ENCODE results near the gene ASPHD2.

The ASPHD2 gene

GRCh38 chr22:26450453-26451185, 21.6 kb downstream of the ASPHD2 start:
- H3K27me3 ChIP-seq (ENCODE audit: control insufficient read depth, insufficient read depth, low read length), result no peaks in the 10 kb centered on the region
- H3K9me3 ChIP-seq (ENCODE audit: control insufficient read depth, insufficient read depth, low read length), result no peaks in the 10 kb centered on the region
- no peaks in the 10 kb centered on the region for H3K4me1 ChIP-seq (ENCODE audit: control insufficient read depth, insufficient read depth, low read length)
- H3K9ac ChIP-seq (ENCODE audit: low read depth, low read length), result no peak overlapping the region
- no peak overlapping the region for H3K4me3 ChIP-seq (ENCODE audit: low read depth, low read length)
- H3K36me3 ChIP-seq (ENCODE audit: control insufficient read depth, insufficient read depth, low read length), result peaks cover 16% of the 10 kb centered on the region

DNA sequence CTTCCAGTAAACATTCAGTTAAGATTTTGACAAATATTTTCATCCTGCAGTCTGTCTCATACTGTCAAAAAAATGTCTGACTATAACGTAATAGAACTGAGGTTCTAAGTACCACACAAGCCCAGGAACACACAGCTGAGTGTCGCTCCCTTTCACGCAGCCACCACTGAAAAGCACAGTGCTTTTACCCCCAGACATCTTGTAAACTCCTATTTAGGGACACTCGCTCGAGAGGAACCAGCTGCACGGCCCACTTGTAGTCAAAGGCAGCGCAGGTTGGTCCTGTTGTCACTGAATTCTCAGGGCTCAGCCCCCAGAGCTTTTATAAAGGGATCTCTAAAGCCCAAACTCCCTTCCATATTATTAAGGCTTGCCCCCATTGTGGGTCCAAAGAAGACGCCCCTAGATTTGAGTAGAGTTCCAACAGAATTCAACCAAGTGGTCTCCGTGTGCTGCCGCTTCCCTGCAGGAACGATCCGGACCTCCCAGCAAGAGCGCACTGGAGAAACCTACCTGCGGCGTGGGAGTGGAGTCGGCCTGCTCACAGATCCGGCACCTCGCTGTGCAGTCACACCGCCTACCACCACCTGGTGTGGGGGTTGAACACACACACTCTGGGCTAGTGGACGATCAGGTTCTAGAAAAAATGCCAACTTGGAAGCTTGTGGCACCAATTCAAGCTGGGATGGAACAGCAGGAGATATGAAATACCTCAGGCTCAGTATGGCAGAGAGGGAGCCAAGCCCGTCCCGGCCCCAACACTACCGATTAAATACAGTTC, 23.4 kb downstream of the ASPHD2 start:
- H3K9me3 ChIP-seq (ENCODE audit: control insufficient read depth, insufficient read depth, low read length), result no peaks in the 10 kb centered on the region
- H3K36me3 ChIP-seq (ENCODE audit: control insufficient read depth, insufficient read depth, low read length), result peaks cover 18% of the 10 kb centered on the region
- H3K4me3 ChIP-seq (ENCODE audit: low read depth, low read length), result no peak overlapping the region
- H3K4me1 ChIP-seq (ENCODE audit: control insufficient read depth, insufficient read depth, low read length), result no peaks in the 10 kb centered on the region
- no peak overlapping the region for H3K9ac ChIP-seq (ENCODE audit: low read depth, low read length)
- no peaks in the 10 kb centered on the region for H3K27me3 ChIP-seq (ENCODE audit: control insufficient read depth, insufficient read depth, low read length)

DNA sequence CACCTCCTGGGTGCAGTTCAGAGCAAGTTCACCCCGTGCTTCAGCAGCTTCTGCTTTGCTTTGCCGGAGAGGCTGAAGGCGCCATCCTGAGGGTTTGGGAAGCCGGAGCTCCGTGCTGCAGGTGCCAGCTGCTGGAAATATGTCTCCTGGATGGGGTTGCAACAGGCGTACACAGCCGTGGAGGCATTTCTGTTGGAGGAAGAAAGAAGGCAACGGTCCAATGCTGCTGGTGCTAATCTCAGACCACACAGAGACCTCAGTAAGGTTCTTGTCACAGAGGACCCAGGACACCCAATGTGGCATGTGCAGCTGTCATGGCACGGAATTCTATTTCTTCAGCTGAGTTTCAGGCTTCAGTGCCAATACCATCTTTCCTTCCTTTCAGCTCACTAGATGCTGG, 24.2 kb downstream of the ASPHD2 start:
- Histone ChIP-seq H3K27me3 (ENCODE audit: control insufficient read depth, insufficient read depth, low read length) (no peaks in the 10 kb centered on the region), H3K4me1 (ENCODE audit: control insufficient read depth, insufficient read depth, low read length) (no peaks in the 10 kb centered on the region), H3K9ac (ENCODE audit: low read depth, low read length) (no peak overlapping the region), H3K36me3 (ENCODE audit: control insufficient read depth, insufficient read depth, low read length) (peaks cover 23% of the 10 kb centered on the region), H3K9me3 (ENCODE audit: control insufficient read depth, insufficient read depth, low read length) (no peaks in the 10 kb centered on the region), H3K4me3 (ENCODE audit: low read depth, low read length) (no peak overlapping the region)

DNA sequence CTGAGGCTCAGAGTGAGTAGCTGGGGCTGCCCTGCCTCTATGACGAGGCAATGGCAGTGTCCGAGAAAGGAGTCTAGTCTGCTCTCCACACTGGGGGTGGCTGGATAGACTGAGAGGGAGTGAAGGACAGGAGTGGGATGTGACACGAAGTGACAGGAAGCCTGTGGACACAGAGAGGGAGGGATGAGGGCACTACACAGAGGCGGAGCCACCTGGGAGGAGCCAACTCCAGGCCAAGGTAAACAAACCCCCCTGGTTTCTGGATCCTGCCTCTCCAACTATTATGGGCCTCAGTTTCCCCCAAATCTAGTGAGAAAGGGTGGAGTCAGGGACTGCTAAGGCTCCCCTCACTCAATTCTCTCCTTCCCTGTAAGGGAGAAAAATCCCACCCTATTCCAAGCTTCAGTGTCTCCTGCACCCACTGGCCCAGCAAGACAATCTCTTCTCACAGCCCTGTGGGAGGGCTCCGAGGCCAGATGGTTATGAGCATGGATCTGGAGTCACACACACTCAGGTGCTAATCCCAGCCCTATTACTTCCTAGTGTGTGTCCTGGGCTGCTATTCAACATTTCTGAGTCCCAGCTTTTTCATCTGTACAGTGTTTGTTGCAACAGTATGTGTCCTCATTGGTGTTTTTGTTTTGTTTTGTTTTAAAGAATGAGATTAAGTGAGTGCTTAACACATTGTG, 24.9 kb downstream of the ASPHD2 start:
- no peak overlapping the region for H3K9ac ChIP-seq (ENCODE audit: low read depth, low read length)
- no peaks in the 10 kb centered on the region for H3K27me3 ChIP-seq (ENCODE audit: control insufficient read depth, insufficient read depth, low read length)
- H3K36me3 ChIP-seq (ENCODE audit: control insufficient read depth, insufficient read depth, low read length), result peaks cover 27% of the 10 kb centered on the region
- no peak overlapping the region for H3K4me3 ChIP-seq (ENCODE audit: low read depth, low read length)
- H3K4me1 ChIP-seq (ENCODE audit: control insufficient read depth, insufficient read depth, low read length), result no peaks in the 10 kb centered on the region
- H3K9me3 ChIP-seq (ENCODE audit: control insufficient read depth, insufficient read depth, low read length), result no peaks in the 10 kb centered on the region

GRCh38 chr22:26457661-26458272, 28.7 kb downstream of the ASPHD2 start:
- no peak overlapping the region for H3K9ac ChIP-seq (ENCODE audit: low read depth, low read length)
- peaks cover 25% of the 10 kb centered on the region for H3K36me3 ChIP-seq (ENCODE audit: control insufficient read depth, insufficient read depth, low read length)
- no peaks in the 10 kb centered on the region for H3K27me3 ChIP-seq (ENCODE audit: control insufficient read depth, insufficient read depth, low read length)
- H3K9me3 ChIP-seq (ENCODE audit: control insufficient read depth, insufficient read depth, low read length), result no peaks in the 10 kb centered on the region
- H3K4me1 ChIP-seq (ENCODE audit: control insufficient read depth, insufficient read depth, low read length), result peaks cover 3% of the 10 kb centered on the region
- no peak overlapping the region for H3K4me3 ChIP-seq (ENCODE audit: low read depth, low read length)

DNA sequence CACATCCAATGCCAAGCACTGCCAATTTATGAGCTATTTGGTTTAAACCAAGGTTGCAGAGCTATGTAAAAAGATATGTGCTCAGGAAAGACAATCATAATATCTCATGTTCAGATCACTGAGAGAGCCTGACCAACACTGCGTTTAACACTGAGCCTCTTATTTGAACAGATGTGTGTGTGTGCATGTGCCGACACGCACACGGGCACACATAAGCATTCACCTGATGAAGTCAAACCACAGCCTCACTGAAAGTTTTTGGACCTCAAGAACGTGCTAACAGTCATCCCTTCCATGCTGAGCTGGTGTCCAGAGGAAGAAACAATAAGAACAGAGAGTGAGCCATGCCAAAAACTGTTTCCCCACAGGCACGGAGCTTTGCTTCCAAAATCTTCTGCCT, 31.1 kb downstream of the ASPHD2 start:
- Histone ChIP-seq H3K36me3 (ENCODE audit: control insufficient read depth, insufficient read depth, low read length) (peaks cover 37% of the 10 kb centered on the region), H3K4me1 (ENCODE audit: control insufficient read depth, insufficient read depth, low read length) (peaks cover 3% of the 10 kb centered on the region), H3K9me3 (ENCODE audit: control insufficient read depth, insufficient read depth, low read length) (no peaks in the 10 kb centered on the region), H3K9ac (ENCODE audit: low read depth, low read length) (no peak overlapping the region), H3K4me3 (ENCODE audit: low read depth, low read length) (no peak overlapping the region), H3K27me3 (ENCODE audit: control insufficient read depth, insufficient read depth, low read length) (no peaks in the 10 kb centered on the region)

- Histone ChIP-seq H3K9ac (ENCODE audit: low read depth, low read length) (no peak overlapping the region), H3K9me3 (ENCODE audit: control insufficient read depth, insufficient read depth, low read length) (no peaks in the 10 kb centered on the region), H3K4me3 (ENCODE audit: low read depth, low read length) (no peak overlapping the region), H3K36me3 (ENCODE audit: control insufficient read depth, insufficient read depth, low read length) (peaks cover 46% of the 10 kb centered on the region), H3K27me3 (ENCODE audit: control insufficient read depth, insufficient read depth, low read length) (no peaks in the 10 kb centered on the region), H3K4me1 (ENCODE audit: control insufficient read depth, insufficient read depth, low read length) (peaks cover 3% of the 10 kb centered on the region)
These were observed 32.2 kb downstream of the ASPHD2 start for GRCh38 chr22:26461188-26461810.

- Histone ChIP-seq H3K4me3 (ENCODE audit: low read depth, low read length) (no peak overlapping the region), H3K36me3 (ENCODE audit: control insufficient read depth, insufficient read depth, low read length) (peaks cover 51% of the 10 kb centered on the region), H3K9ac (ENCODE audit: low read depth, low read length) (no peak overlapping the region), H3K9me3 (ENCODE audit: control insufficient read depth, insufficient read depth, low read length) (no peaks in the 10 kb centered on the region), H3K4me1 (ENCODE audit: control insufficient read depth, insufficient read depth, low read length) (peaks cover 3% of the 10 kb centered on the region), H3K27me3 (ENCODE audit: control insufficient read depth, insufficient read depth, low read length) (no peaks in the 10 kb centered on the region)
These were observed 33.0 kb downstream of the ASPHD2 start for GRCh38 chr22:26462051-26462450.

- Histone ChIP-seq H3K36me3 (ENCODE audit: control insufficient read depth, insufficient read depth, low read length) (peaks cover 48% of the 10 kb centered on the region), H3K9ac (ENCODE audit: low read depth, low read length) (no peak overlapping the region), H3K4me1 (ENCODE audit: control insufficient read depth, insufficient read depth, low read length) (peaks cover 3% of the 10 kb centered on the region), H3K9me3 (ENCODE audit: control insufficient read depth, insufficient read depth, low read length) (no peaks in the 10 kb centered on the region), H3K27me3 (ENCODE audit: control insufficient read depth, insufficient read depth, low read length) (no peaks in the 10 kb centered on the region), H3K4me3 (ENCODE audit: low read depth, low read length) (no peak overlapping the region)
These were observed 33.6 kb downstream of the ASPHD2 start for GRCh38 chr22:26462641-26463040.

DNA sequence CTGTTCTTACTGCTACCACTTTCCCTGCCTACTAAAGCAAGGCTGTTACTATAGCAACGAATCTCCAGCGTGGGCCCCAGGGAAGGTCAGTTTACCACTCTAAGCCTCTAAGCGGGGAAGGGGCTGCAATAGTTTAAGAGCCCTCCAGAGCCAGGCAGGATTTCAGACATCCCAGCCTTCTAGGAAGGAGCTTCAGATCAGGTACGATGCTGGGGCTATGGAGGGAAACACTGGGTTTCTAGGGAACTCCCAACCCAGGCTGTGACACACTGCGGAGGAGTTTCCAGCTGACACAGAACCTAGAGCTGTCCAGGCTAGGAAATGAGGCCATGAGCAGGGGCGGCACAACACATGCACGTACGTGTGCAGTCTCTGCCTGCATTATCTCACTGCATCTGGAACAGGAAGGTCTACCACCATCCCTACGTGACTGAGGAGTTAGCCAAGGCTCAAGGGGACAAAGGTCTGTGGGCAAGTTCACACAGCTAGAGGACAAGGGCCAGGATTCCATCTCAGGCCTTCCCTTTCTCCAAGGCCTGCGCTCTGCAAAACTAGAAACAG, 34.1 kb downstream of the ASPHD2 start:
- Histone ChIP-seq H3K27me3 (ENCODE audit: control insufficient read depth, insufficient read depth, low read length) (no peaks in the 10 kb centered on the region), H3K9ac (ENCODE audit: low read depth, low read length) (no peak overlapping the region), H3K4me1 (ENCODE audit: control insufficient read depth, insufficient read depth, low read length) (peaks cover 3% of the 10 kb centered on the region), H3K36me3 (ENCODE audit: control insufficient read depth, insufficient read depth, low read length) (peaks cover 45% of the 10 kb centered on the region), H3K9me3 (ENCODE audit: control insufficient read depth, insufficient read depth, low read length) (no peaks in the 10 kb centered on the region), H3K4me3 (ENCODE audit: low read depth, low read length) (no peak overlapping the region)

DNA sequence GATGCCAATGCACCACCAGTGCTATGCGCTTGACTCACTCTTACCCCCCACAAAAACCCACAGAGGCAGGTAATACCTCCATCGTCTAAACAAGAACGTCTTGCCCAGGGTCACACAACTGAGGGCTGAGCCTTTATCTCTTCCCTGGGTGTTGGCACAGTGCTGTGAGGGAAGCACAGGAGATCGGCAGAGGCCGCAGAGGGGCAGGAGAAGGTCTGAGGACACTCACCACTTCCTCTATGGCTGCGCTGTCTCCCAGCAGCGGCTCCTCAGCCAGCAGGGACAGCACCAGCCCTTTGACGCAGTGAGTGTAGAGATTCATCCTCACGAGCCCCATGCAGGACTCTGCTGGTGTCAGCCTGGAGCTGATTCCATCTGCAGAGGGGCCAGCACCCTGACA, 34.6 kb downstream of the ASPHD2 start:
- peaks cover 3% of the 10 kb centered on the region for H3K4me1 ChIP-seq (ENCODE audit: control insufficient read depth, insufficient read depth, low read length)
- H3K9me3 ChIP-seq (ENCODE audit: control insufficient read depth, insufficient read depth, low read length), result no peaks in the 10 kb centered on the region
- peaks cover 44% of the 10 kb centered on the region for H3K36me3 ChIP-seq (ENCODE audit: control insufficient read depth, insufficient read depth, low read length)
- H3K27me3 ChIP-seq (ENCODE audit: control insufficient read depth, insufficient read depth, low read length), result no peaks in the 10 kb centered on the region
- H3K4me3 ChIP-seq (ENCODE audit: low read depth, low read length), result no peak overlapping the region
- H3K9ac ChIP-seq (ENCODE audit: low read depth, low read length), result no peak overlapping the region

Data from iPS-15b (cell line).